Naive thymus-derived CD4-positive, alpha-beta T cell (primary cell): ENCODE results near the gene RORC. TPM values are rescaled to one million over a fixed set of nuclear protein-coding genes. Genes with fewer than 3 reads are reported as not detected.

Source experiments
- ATAC-seq: fragments of 150-1000 bp; cut with Tn5 transposase; 2 replicates; pipeline ENCODE4 v1.10.0; 2021; ENCODE audit warnings: mild to moderate bottlenecking, moderate library complexity
- CTCF ChIA-PET: fragments of 350-600 bp; sonication (Branson Sonifier 250); formaldehyde crosslinking; loops from one replicate; lab custom pipeline; 2021; ENCODE audit warnings: antibody characterized with exemption; lab: Charles Lee
- POLR2A ChIA-PET: fragments of 350-600 bp; sonication (Branson Sonifier 250); formaldehyde crosslinking; loops from one replicate; lab custom pipeline; 2021; ENCODE audit warnings: antibody characterized with exemption, inconsistent platforms; lab: Charles Lee
- DNase-seq, 9 donors: peaks; one replicate each; pipeline versions ENCODE4 v3.0.0 to v3.0.0-alpha.2; 2020 to 2022; ENCODE audit warnings: mixed read lengths in 1 of 9
- H3K27ac ChIP-seq: one replicate; pipeline ENCODE4 v1.7.0; 2013; ENCODE audit warnings: mild to moderate bottlenecking, low read depth, low read length, moderate library complexity
- H3K27me3 ChIP-seq, 2 donors: one replicate each; pipeline ENCODE4 v1.7.0; 2013; ENCODE audit warnings: low read length in 2 of 2, mild to moderate bottlenecking in 2 of 2, moderate library complexity in 2 of 2; ENCODE audit not compliant: control insufficient read depth in 2 of 2, insufficient read depth in 2 of 2
- H3K36me3 ChIP-seq, 3 experiments: 1 replicate in 2 of 3; 2 replicates in 1 of 3; pipeline ENCODE4 v1.7.0; 2013; ENCODE audit warnings: low read length in 3 of 3, mild to moderate bottlenecking in 3 of 3, moderate library complexity in 1 of 3; ENCODE audit not compliant: insufficient read depth in 3 of 3, control insufficient read depth in 2 of 3
- H3K4me1 ChIP-seq, 2 donors: one replicate each; pipeline ENCODE4 v1.7.0; 2013; ENCODE audit warnings: low read length in 2 of 2, mild to moderate bottlenecking in 2 of 2, moderate library complexity in 1 of 2; ENCODE audit not compliant: control insufficient read depth in 2 of 2, insufficient read depth in 2 of 2
- H3K4me3 ChIP-seq: 2 replicates; pipeline ENCODE4 v1.7.0; 2013; ENCODE audit warnings: mild to moderate bottlenecking, low read length
- H3K9me3 ChIP-seq, 3 experiments: 1 replicate in 2 of 3; 2 replicates in 1 of 3; pipeline ENCODE4 v1.7.0; 2013; ENCODE audit warnings: low read length in 3 of 3; ENCODE audit not compliant: control insufficient read depth in 2 of 3
- H3K27ac Mint-ChIP-seq, 9 donors: one replicate each; pipeline ENCODE4 v1.8.0; 2020 to 2022; ENCODE audit warnings: mixed read lengths in 9 of 9, mild to moderate bottlenecking in 8 of 9, moderate library complexity in 5 of 9, inconsistent platforms in 2 of 9
- H3K27me3 Mint-ChIP-seq, 5 donors: one replicate each; pipeline ENCODE4 v1.8.0; 2021 to 2022; ENCODE audit warnings: mixed read lengths in 5 of 5, mild to moderate bottlenecking in 1 of 5
- H3K36me3 Mint-ChIP-seq, 5 donors: one replicate each; pipeline ENCODE4 v1.8.0; 2020 to 2022; ENCODE audit warnings: mixed read lengths in 5 of 5, mild to moderate bottlenecking in 3 of 5, inconsistent platforms in 1 of 5
- H3K4me1 Mint-ChIP-seq, 7 donors: one replicate each; pipeline ENCODE4 v1.8.0; 2020 to 2022; ENCODE audit warnings: mixed read lengths in 7 of 7, mild to moderate bottlenecking in 3 of 7, inconsistent platforms in 1 of 7
- H3K4me3 Mint-ChIP-seq, 10 donors: one replicate each; pipeline ENCODE4 v1.8.0; 2020 to 2022; ENCODE audit warnings: mild to moderate bottlenecking in 10 of 10, mixed read lengths in 10 of 10, moderate library complexity in 6 of 10, inconsistent platforms in 2 of 10
- H3K9me3 Mint-ChIP-seq, 11 donors: one replicate each; pipeline ENCODE4 v1.8.0; 2020 to 2022; ENCODE audit warnings: mixed read lengths in 11 of 11, mild to moderate bottlenecking in 4 of 11, inconsistent platforms in 1 of 11, moderate library complexity in 1 of 11
- intact Hi-C, 2 donors: fragments of 100-400 bp; cut with micrococcal nuclease; formaldehyde crosslinking; loops; one replicate each; pipeline ENCODE4 v1.15.1; 2023
- polyA plus RNA-seq, 2 donors: library from polyadenylated mRNA; unstranded; fragments of 300-500 nt; fragmentation: Illumina TruSeq; gene quantifications; one replicate each; pipeline ENCODE4 v1.2.3, GENCODE V29; 2021
- total RNA-seq, 6 experiments: library from RNA in 5 of 6; stranded (reverse) in 5 of 6; gene quantifications; 1 replicate in 5 of 6; 2 replicates in 1 of 6; pipeline ENCODE4 v1.2.3 and lab custom pipeline; 2021 to 2026

Gene RORC
- total and polyA plus RNA-seq, 7 experiments from 2014 or later, result 0.16 to 2.5 (median 0.29) TPM; not detected in 1

DNA sequence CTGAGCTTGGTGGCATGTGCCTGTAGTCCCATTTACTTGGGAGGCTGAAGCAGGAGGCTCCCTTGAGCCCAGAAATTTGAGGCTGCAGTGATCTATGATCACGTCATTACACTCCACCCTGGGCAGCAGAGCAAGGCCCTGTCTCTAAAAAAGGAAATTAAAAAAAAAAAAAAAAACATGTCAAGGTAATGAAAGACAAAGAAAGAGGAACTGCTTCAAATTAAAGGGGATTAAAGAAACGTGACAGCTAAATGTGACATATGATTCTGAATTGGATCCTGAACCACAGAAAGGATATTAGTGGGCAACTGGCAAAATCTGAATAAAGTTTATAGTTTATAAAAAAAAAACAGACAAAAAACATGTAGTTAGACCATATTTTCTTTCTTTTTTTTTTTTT is 11.8 kb upstream of the RORC start:
- intact Hi-C loops, result no loop called here
- DNase-seq (no peak), ATAC-seq (no peak)
- Mint-ChIP-seq H3K36me3 (peaks cover 0 to 10% (median 0%) of the 10 kb centered on the region in 5 donors), H3K4me1 (peaks cover 20 to 39% (median 24%) of the 10 kb centered on the region in 7 donors), H3K9me3 (peaks cover 0 to 3% (median 0%) of the 10 kb centered on the region in 11 donors), H3K4me3 (no peak overlapping the region), H3K27me3 (peaks cover 0 to 3% (median 0%) of the 10 kb centered on the region in 5 donors), H3K27ac (no peak overlapping the region)
- Histone ChIP-seq H3K27ac (no peak overlapping the region), H3K36me3 (no peaks in the 10 kb centered on the region), H3K9me3 (no peaks in the 10 kb centered on the region), H3K27me3 (no peaks in the 10 kb centered on the region), H3K4me1 (peaks cover 11 to 22% of the 10 kb centered on the region in 2 donors), H3K4me3 (no peak overlapping the region)
- ChIA-PET CTCF (interaction anchor here (0.6 to 1.2 kb wide), 2 partner anchors 21 to 327 kb away, joined by 3 read pairs; no protein-coding TSS in a partner anchor), POLR2A (no interaction called here)

- ChIA-PET CTCF (interaction anchor here (0.6 kb wide), 1 partner anchor 501 kb away, joined by 3 read pairs; no protein-coding TSS in a partner anchor), POLR2A (no interaction called here)
- Mint-ChIP-seq H3K27me3 (peaks cover 0 to 8% (median 0%) of the 10 kb centered on the region in 5 donors), H3K9me3 (peaks cover 0 to 5% (median 0%) of the 10 kb centered on the region in 11 donors), H3K4me1 (peaks cover 32 to 50% (median 40%) of the 10 kb centered on the region in 7 donors), H3K27ac (peak overlapping the region in 6 of 9 donors; percentile 6 to 84 (median 29)), H3K36me3 (peaks cover 0 to 12% (median 0%) of the 10 kb centered on the region in 5 donors), H3K4me3 (peak overlapping the region in 2 of 10 donors; percentile 87 to 88)
- Histone ChIP-seq H3K27ac (no peak overlapping the region), H3K9me3 (no peaks in the 10 kb centered on the region), H3K27me3 (no peaks in the 10 kb centered on the region), H3K36me3 (no peaks in the 10 kb centered on the region), H3K4me1 (peaks cover 27 to 38% of the 10 kb centered on the region in 2 donors), H3K4me3 (no peak overlapping the region)
- no peak for ATAC-seq
- intact Hi-C loops, result no loop called here
- DNase-seq, result no peak
Measured at GRCh38 chr1:151841141-151841540, 9.5 kb upstream of the RORC start.

- H3K9me3 ChIP-seq, result no peaks in the 10 kb centered on the region
- no peak overlapping the region for H3K4me3 ChIP-seq
- no peak for DNase-seq
- no peak for ATAC-seq
- peak overlapping the region; percentile 26 to 89 (median 82) for H3K4me3 Mint-ChIP-seq
- peaks cover 33 to 50% (median 41%) of the 10 kb centered on the region in 7 donors for H3K4me1 Mint-ChIP-seq
- H3K27me3 ChIP-seq, result no peaks in the 10 kb centered on the region
- ChIA-PET POLR2A (interaction anchor here (0.6 to 1.0 kb wide), 4 partner anchors 19 to 153 kb away, joined by 3 read pairs; partner anchors contain the start of genes S100A10 and TDRKH), CTCF (interaction anchor here (1.2 kb wide), 1 partner anchor 159 kb away, joined by 3 read pairs; no protein-coding TSS in a partner anchor)
- H3K27ac ChIP-seq, result no peak overlapping the region
- peaks cover 0 to 5% (median 0%) of the 10 kb centered on the region in 11 donors for H3K9me3 Mint-ChIP-seq
- H3K27me3 Mint-ChIP-seq, result peaks cover 0 to 8% (median 0%) of the 10 kb centered on the region in 5 donors
- intact Hi-C loops, result no loop called here
- no peaks in the 10 kb centered on the region for H3K36me3 ChIP-seq
- peaks cover 0 to 10% (median 0%) of the 10 kb centered on the region in 5 donors for H3K36me3 Mint-ChIP-seq
- peaks cover 27 to 38% of the 10 kb centered on the region in 2 donors for H3K4me1 ChIP-seq
- H3K27ac Mint-ChIP-seq, result peak overlapping the region in 6 of 9 donors; percentile 15 to 87 (median 55)
Measured at GRCh38 chr1:151840421-151840820, 8.8 kb upstream of the RORC start.

- intact Hi-C loops, result loop anchor here (1.0 to 5.0 kb wide), 5 partner anchors 49 to 382 kb away; partner anchors contain the start of genes POGZ (in 2 of the 2), SNX27 (in 2 of the 2), S100A10 (in 1 of the 2) and TDRKH (in 1 of the 2)
- ChIA-PET POLR2A (interaction anchor here (0.6 to 1.9 kb wide), 8 partner anchors 20 to 201 kb away, joined by 3 to 6 read pairs (median 3); partner anchors contain the start of genes S100A10 and TDRKH), CTCF (interaction anchor here (1.2 kb wide), 1 partner anchor 160 kb away, joined by 3 read pairs; no protein-coding TSS in a partner anchor)
- Mint-ChIP-seq H3K9me3 (peaks cover 0 to 5% (median 0%) of the 10 kb centered on the region in 11 donors), H3K27me3 (peaks cover 0 to 8% (median 0%) of the 10 kb centered on the region in 5 donors), H3K36me3 (peaks cover 0 to 8% (median 0%) of the 10 kb centered on the region in 5 donors), H3K27ac (peak within 1 kb of the TSS; percentile 31 to 87 (median 77)), H3K4me1 (peaks cover 33 to 53% (median 40%) of the 10 kb centered on the region in 7 donors), H3K4me3 (peak within 1 kb of the TSS; percentile 68 to 89 (median 82))
- peak; percentile 89 for ATAC-seq
- Histone ChIP-seq H3K27ac (peak within 1 kb of the TSS; percentile 55), H3K36me3 (no peaks in the 10 kb centered on the region), H3K4me3 (peak within 1 kb of the TSS; percentile 68), H3K27me3 (no peaks in the 10 kb centered on the region), H3K4me1 (peaks cover 27 to 38% of the 10 kb centered on the region in 2 donors), H3K9me3 (no peaks in the 10 kb centered on the region)
- DNase-seq, result peak; percentile 42 to 77 (median 66)
Measured at GRCh38 chr1:151839457-151840403, 8.1 kb upstream of the RORC start, which contains the start of gene C2CD4D. TSS of gene C2CD4D (minus strand) at chr1:151839820. CDS start at chr1:151838989, 831 bp downstream.

- ChIA-PET POLR2A (interaction anchor here (1.0 to 1.9 kb wide), 3 partner anchors 24 to 202 kb away, joined by 3 to 6 read pairs (median 5); partner anchors contain the start of gene TDRKH), CTCF (no interaction called here)
- Mint-ChIP-seq H3K4me3 (peak overlapping the region; percentile 68 to 89 (median 82)), H3K9me3 (peaks cover 0 to 5% (median 0%) of the 10 kb centered on the region in 11 donors), H3K36me3 (peaks cover 0 to 6% (median 0%) of the 10 kb centered on the region in 5 donors), H3K4me1 (peaks cover 34 to 56% (median 42%) of the 10 kb centered on the region in 7 donors), H3K27me3 (peaks cover 0 to 8% (median 0%) of the 10 kb centered on the region in 5 donors), H3K27ac (peak overlapping the region in 2 of 9 donors; percentile 23 to 72)
- no peaks in the 10 kb centered on the region for H3K9me3 ChIP-seq
- H3K36me3 ChIP-seq, result no peaks in the 10 kb centered on the region
- H3K27me3 ChIP-seq, result no peaks in the 10 kb centered on the region
- no peak overlapping the region for H3K27ac ChIP-seq
- H3K4me1 ChIP-seq, result peaks cover 32 to 41% of the 10 kb centered on the region in 2 donors
- DNase-seq (no peak), ATAC-seq (no peak)
- H3K4me3 ChIP-seq, result peak overlapping the region; percentile 68
- intact Hi-C loops, result loop anchor here (1.0 to 5.0 kb wide), 5 partner anchors 49 to 382 kb away; partner anchors contain the start of genes POGZ (in 2 of the 2), SNX27 (in 2 of the 2), S100A10 (in 1 of the 2) and TDRKH (in 1 of the 2)
Measured at GRCh38 chr1:151839082-151839412, 7.4 kb upstream of the RORC start.
